Measurements from ENCODE around the gene VWA8.

DNA sequence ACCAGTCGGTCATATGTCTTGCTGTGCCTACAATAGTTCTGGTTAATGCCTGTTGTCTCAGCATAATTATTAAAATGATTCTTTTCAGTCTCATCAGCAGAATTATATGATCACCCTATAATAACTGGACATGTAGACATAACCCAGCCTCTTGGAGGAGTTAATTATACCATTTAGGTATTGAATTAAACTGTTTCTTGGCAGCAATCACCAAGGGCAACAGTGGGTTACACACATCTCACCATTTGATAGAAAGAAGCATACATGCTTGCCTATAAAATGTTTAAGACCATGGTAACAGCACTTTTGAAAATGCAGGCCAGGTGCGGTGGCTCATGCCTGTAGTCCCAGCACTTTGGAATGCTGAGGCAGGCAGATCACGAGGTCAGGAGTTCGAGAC is 318.9 kb downstream of the VWA8 start:
- TF ChIP-seq HDAC6 (IDR thresholded peaks at IDR 0.05; ENCODE audit: low read depth, low read length) (no peak), EZH2 (IDR thresholded peaks at IDR 0.05; ENCODE audit: low read depth, low read length, severe bottlenecking) (no peak), EP300 (IDR thresholded peaks at IDR 0.05; ENCODE audit: borderline replicate concordance in 1 of 2, low read depth in 2 of 2, low read length in 2 of 2) (no peak), KDM1A (IDR thresholded peaks at IDR 0.05; ENCODE audit: borderline replicate concordance, low read length) (no peak), CHD2 (IDR thresholded peaks at IDR 0.05; ENCODE audit: low read length) (no peak), CHD1 (IDR thresholded peaks at IDR 0.05; ENCODE audit: low read depth, low read length) (no peak), CREB1 (IDR thresholded peaks at IDR 0.05) (no peak), POLR2A (IDR thresholded peaks at IDR 0.05; ENCODE audit: control extremely low read depth in 1 of 2, low read depth in 2 of 2, low read length in 2 of 2) (no peak), YY1 (IDR thresholded peaks at IDR 0.05; ENCODE audit: low read depth, low read length) (no peak), FOSL1 (IDR thresholded peaks at IDR 0.05; ENCODE audit: insufficient read depth, low read depth, low read length) (no peak), MAFK (IDR thresholded peaks at IDR 0.05; ENCODE audit: low read depth, low read length) (no peak)
- TF ChIP-seq, protein P1, sequence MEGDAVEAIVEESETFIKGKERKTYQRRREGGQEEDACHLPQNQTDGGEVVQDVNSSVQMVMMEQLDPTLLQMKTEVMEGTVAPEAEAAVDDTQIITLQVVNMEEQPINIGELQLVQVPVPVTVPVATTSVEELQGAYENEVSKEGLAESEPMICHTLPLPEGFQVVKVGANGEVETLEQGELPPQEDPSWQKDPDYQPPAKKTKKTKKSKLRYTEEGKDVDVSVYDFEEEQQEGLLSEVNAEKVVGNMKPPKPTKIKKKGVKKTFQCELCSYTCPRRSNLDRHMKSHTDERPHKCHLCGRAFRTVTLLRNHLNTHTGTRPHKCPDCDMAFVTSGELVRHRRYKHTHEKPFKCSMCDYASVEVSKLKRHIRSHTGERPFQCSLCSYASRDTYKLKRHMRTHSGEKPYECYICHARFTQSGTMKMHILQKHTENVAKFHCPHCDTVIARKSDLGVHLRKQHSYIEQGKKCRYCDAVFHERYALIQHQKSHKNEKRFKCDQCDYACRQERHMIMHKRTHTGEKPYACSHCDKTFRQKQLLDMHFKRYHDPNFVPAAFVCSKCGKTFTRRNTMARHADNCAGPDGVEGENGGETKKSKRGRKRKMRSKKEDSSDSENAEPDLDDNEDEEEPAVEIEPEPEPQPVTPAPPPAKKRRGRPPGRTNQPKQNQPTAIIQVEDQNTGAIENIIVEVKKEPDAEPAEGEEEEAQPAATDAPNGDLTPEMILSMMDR (IDR thresholded peaks at IDR 0.05; ENCODE audit: control extremely low read depth in 1 of 3, insufficient read depth in 1 of 3, low read depth in 1 of 3, low read length in 3 of 3), result no peak
- TF ChIP-seq, protein P2, sequence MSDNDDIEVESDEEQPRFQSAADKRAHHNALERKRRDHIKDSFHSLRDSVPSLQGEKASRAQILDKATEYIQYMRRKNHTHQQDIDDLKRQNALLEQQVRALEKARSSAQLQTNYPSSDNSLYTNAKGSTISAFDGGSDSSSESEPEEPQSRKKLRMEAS (IDR thresholded peaks at IDR 0.05), result no peak
